DND-41 (cell line): Measurements from ENCODE around the gene TBC1D23.

Experiments
- ATAC-seq: fragments of 200-7000 bp; cut with Tn5 transposase; 3 replicates; pipeline ENCODE4 v1.9.1; 2021; ENCODE audit warnings: low read depth; ENCODE audit not compliant: insufficient read depth
- DNase-seq: peaks from one replicate; pipeline ENCODE4 v3.0.0-alpha.2; 2020
- H2AFZ ChIP-seq: 2 replicates; pipeline ENCODE4 v1.6.0; 2012; ENCODE audit warnings: low read depth, low read length
- H3K27ac ChIP-seq: 2 replicates; pipeline ENCODE4 v1.5.1; 2012; ENCODE audit warnings: low read length, inconsistent platforms
- H3K27me3 ChIP-seq: fragments of 200-600 bp; sonication (generic); 2 replicates; pipeline ENCODE4 v1.6.0; 2012; ENCODE audit warnings: low read length, mild to moderate bottlenecking, inconsistent platforms; ENCODE audit not compliant: insufficient read depth, poor library complexity
- H3K36me3 ChIP-seq: 2 replicates; pipeline ENCODE4 v1.5.1; 2012; ENCODE audit warnings: low read length, inconsistent platforms; ENCODE audit not compliant: insufficient read depth
- H3K4me1 ChIP-seq: 2 replicates; pipeline ENCODE4 v1.5.1; 2012; ENCODE audit warnings: mild to moderate bottlenecking, low read length; ENCODE audit not compliant: insufficient read depth
- H3K4me2 ChIP-seq: 2 replicates; pipeline ENCODE4 v1.6.0; 2012; ENCODE audit warnings: mild to moderate bottlenecking, moderate library complexity, low read length, inconsistent platforms; ENCODE audit not compliant: insufficient read depth
- H3K4me3 ChIP-seq, 2 experiments: fragments of 200-600 bp in 1 of 2; shearing (Covaris generic) in 1 of 2; 2 replicates each; pipeline ENCODE4 v1.5.1; 2012 to 2016; ENCODE audit warnings: inconsistent platforms in 2 of 2, low read length in 2 of 2, mild to moderate bottlenecking in 2 of 2, low read depth in 1 of 2, moderate library complexity in 1 of 2
- H3K79me2 ChIP-seq: 2 replicates; pipeline ENCODE4 v1.6.0; 2012; ENCODE audit warnings: low read length, inconsistent platforms; ENCODE audit not compliant: insufficient read depth
- H3K9ac ChIP-seq: 2 replicates; pipeline ENCODE4 v1.6.0; 2012; ENCODE audit warnings: low read depth, mild to moderate bottlenecking, inconsistent platforms, low read length, moderate library complexity
- H3K9me3 ChIP-seq: 2 replicates; pipeline ENCODE4 v1.5.1; 2012; ENCODE audit warnings: low read length, moderate library complexity, mild to moderate bottlenecking, inconsistent platforms; ENCODE audit not compliant: insufficient read depth, severe bottlenecking
- H4K20me1 ChIP-seq: 2 replicates; pipeline ENCODE4 v1.6.0; 2012; ENCODE audit warnings: low read length; ENCODE audit not compliant: insufficient read depth
- EZH2 ChIP-seq: IDR thresholded peaks from 3 replicates; pipeline ENCODE4 v1.6.1; 2012; ENCODE audit warnings: borderline replicate concordance, low read depth, mild to moderate bottlenecking, moderate library complexity, low read length, inconsistent platforms; ENCODE audit not compliant: severe bottlenecking
- TF ChIP-seq, protein P1 (sequence below): IDR thresholded peaks from 2 replicates; pipeline ENCODE4 v1.5.1; 2012; ENCODE audit warnings: borderline replicate concordance, low read length, moderate library complexity, mild to moderate bottlenecking; ENCODE audit not compliant: poor library complexity, severe bottlenecking; ENCODE audit errors: extremely low read depth

TBC1D23 gene

DNA sequence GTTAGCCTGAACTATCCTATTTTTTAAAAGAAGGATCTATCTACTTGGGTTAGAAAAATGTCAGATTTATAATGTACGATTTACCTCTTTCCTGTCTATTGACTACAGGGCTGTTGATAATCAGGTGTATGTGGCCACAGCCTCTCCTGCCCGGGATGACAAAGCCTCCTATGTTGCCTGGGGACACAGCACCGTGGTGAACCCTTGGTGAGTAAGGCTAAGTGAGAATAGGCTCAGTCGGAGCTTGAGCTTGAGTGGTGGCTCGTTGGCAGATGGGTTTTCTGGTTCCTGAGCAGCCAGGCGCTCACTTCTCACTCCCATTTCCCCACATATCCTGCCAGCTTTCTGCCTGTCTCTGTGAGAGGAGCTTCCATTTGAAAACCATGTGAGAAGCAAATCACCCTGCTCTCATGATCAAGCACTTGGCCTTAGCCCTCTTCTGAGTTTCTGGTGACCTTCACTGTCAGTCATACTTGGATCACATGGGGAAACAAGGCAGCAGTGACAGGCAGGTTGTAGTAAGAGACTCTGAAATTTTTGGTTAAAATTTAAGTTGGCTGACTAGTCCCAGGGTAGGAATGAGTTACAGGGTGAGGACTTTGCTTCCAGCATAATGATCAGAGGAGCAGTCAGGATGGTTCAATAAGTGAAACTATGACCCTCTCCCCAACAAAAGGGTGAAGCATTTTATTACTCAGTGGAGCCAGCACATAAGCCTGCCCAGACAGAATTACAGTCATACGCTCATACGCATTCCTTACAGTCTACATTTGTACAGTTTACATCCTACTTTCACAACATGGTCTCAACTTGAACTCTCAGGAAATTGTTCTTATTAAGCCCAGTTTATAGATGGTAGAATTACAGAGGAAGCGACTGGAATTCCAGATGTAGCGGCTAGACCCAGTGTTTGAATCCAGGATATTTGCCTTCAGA, 91.8 kb downstream of the TBC1D23 start:
- no peak for TF ChIP-seq EZH2
- TF ChIP-seq, protein P1, sequence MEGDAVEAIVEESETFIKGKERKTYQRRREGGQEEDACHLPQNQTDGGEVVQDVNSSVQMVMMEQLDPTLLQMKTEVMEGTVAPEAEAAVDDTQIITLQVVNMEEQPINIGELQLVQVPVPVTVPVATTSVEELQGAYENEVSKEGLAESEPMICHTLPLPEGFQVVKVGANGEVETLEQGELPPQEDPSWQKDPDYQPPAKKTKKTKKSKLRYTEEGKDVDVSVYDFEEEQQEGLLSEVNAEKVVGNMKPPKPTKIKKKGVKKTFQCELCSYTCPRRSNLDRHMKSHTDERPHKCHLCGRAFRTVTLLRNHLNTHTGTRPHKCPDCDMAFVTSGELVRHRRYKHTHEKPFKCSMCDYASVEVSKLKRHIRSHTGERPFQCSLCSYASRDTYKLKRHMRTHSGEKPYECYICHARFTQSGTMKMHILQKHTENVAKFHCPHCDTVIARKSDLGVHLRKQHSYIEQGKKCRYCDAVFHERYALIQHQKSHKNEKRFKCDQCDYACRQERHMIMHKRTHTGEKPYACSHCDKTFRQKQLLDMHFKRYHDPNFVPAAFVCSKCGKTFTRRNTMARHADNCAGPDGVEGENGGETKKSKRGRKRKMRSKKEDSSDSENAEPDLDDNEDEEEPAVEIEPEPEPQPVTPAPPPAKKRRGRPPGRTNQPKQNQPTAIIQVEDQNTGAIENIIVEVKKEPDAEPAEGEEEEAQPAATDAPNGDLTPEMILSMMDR, result no peak
- ATAC-seq, result no peak
- H3K27ac ChIP-seq, result no peak overlapping the region

DNA sequence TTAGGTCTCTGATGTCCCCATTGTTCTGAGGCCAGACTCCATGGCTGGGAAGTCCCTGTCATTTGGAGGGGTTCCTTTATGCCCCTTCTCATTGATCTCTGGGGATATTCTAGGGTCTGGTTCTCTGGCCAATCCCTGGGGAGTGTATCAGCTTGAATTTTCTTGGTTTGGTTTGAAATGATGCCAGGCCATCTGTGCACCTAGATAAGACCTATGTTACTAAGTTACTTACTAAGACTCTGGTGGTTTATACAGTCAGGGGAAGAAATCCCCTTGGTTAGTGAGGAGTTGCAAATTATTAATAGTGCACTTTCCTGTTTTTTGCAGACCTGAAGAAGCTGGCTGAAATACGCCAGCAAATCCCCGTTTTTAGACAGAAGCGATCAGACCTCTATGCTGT, 94.1 kb downstream of the TBC1D23 start:
- no peak for ATAC-seq

More for the DNA sequence above, 91.8 kb downstream of the TBC1D23 start:
- no peaks in the 10 kb centered on the region for H3K9me3 ChIP-seq
- no peaks in the 10 kb centered on the region for H3K79me2 ChIP-seq
- H3K27me3 ChIP-seq, result no peaks in the 10 kb centered on the region
- H3K4me2 ChIP-seq, result no peak overlapping the region
- peaks cover 71% of the 10 kb centered on the region for H3K36me3 ChIP-seq
- H2AFZ ChIP-seq, result no peak overlapping the region
- no peak overlapping the region for H3K4me3 ChIP-seq
- H3K9ac ChIP-seq, result no peak overlapping the region
- no peaks in the 10 kb centered on the region for H4K20me1 ChIP-seq
- no peak for DNase-seq
- no peaks in the 10 kb centered on the region for H3K4me1 ChIP-seq

DNA sequence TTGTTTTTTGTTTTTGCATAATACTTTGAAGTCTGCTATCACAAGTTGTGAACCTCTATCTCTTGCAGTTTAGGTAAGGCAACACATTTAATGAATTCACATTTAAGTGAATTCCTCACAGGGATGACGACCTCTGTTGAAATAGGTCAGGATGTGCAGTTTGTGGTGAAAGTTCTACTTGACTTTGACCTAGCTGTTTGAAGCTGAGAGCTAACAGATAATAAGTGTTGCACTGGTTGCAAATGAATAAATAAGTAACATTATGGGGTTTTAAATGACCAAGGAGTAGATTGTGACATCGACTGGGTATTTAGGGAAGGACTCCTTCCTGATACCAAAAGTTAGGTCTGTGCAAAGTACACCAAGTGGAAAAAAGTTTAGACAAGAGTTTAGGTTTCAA, 97.6 kb downstream of the TBC1D23 start:
- Histone ChIP-seq H3K79me2 (no peaks in the 10 kb centered on the region), H3K9me3 (peaks cover 3% of the 10 kb centered on the region), H3K36me3 (peaks cover 59% of the 10 kb centered on the region), H4K20me1 (no peaks in the 10 kb centered on the region), H3K27me3 (no peaks in the 10 kb centered on the region), H3K4me2 (no peak overlapping the region), H3K9ac (no peak overlapping the region), H3K4me3 (no peak overlapping the region), H2AFZ (no peak overlapping the region), H3K4me1 (no peaks in the 10 kb centered on the region), H3K27ac (no peak overlapping the region)
- DNase-seq, result no peak
- TF ChIP-seq, protein P1, result no peak
- TF ChIP-seq EZH2, result no peak
- no peak for ATAC-seq

More for the DNA sequence above, 94.1 kb downstream of the TBC1D23 start:
- Histone ChIP-seq H3K36me3 (peaks cover 57% of the 10 kb centered on the region), H2AFZ (no peak overlapping the region), H3K4me3 (no peak overlapping the region), H3K27ac (no peak overlapping the region), H3K79me2 (no peaks in the 10 kb centered on the region), H3K27me3 (no peaks in the 10 kb centered on the region), H4K20me1 (no peaks in the 10 kb centered on the region), H3K9me3 (no peaks in the 10 kb centered on the region), H3K4me1 (no peaks in the 10 kb centered on the region), H3K9ac (no peak overlapping the region), H3K4me2 (no peak overlapping the region)
- TF ChIP-seq, protein P1, result no peak
- no peak for TF ChIP-seq EZH2
- no peak for DNase-seq
